ENCODE measurements around the gene CATSPERE. TPM values are rescaled to one million over a fixed set of nuclear protein-coding genes. Genes with fewer than 3 reads are reported as not detected.

The CATSPERE gene
- total and polyA plus RNA-seq, 11 donors, result 0.07 to 1.2 (median 0.25) TPM

GRCh38 chr1:244667797-244668196 is 206.7 kb downstream of the CATSPERE start:
- Histone ChIP-seq H3K4me3 (no peak overlapping the region), H3K27ac (no peak overlapping the region), H3K27me3 (no peaks in the 10 kb centered on the region), H3K36me3 (peaks cover 0 to 5% (median 0%) of the 10 kb centered on the region in 9 donors), H3K4me1 (peaks cover 0 to 50% (median 32%) of the 10 kb centered on the region in 12 donors), H3K9me3 (no peaks in the 10 kb centered on the region)
- TF ChIP-seq CTCF (IDR thresholded peaks at IDR 0.05), result no peak
- TF ChIP-seq POLR2A (IDR thresholded peaks at IDR 0.05), result no peak
- ATAC-seq (peak in 1 of 4 donors; percentile 39), DNase-seq (no peak)
- intact Hi-C loops (cut with DNase I), result no loop called here
- WGBS, 4 donors, result 82 to 87% (median 83%) methylated on average over 2 of the region's 2 CpGs

- TF ChIP-seq CTCF (IDR thresholded peaks at IDR 0.05) (no peak), POLR2A (IDR thresholded peaks at IDR 0.05) (no peak)
- H3K4me3 ChIP-seq, result peak overlapping the region in 5 of 12 donors; percentile 3 to 30 (median 9)
- peaks cover 0 to 5% (median 0%) of the 10 kb centered on the region in 9 donors for H3K36me3 ChIP-seq
- 16 to 23% (median 18%) methylated on average over 4 of the region's 4 CpGs for WGBS, 4 donors
- H3K4me1 ChIP-seq, result peaks cover 0 to 47% (median 17%) of the 10 kb centered on the region in 12 donors
- peak in 4 of 5 donors; percentile 64 to 74 (median 66) for DNase-seq
- H3K27ac ChIP-seq, result peak overlapping the region; percentile 16 to 86 (median 78)
- no peaks in the 10 kb centered on the region for H3K27me3 ChIP-seq
- H3K9me3 ChIP-seq, result no peaks in the 10 kb centered on the region
- intact Hi-C loops (cut with DNase I), result loop anchor here in 1 of 10 donors (2.0 kb wide), 1 partner anchor 20 kb away; the partner anchor contains the start of gene DESI2
- peak; percentile 94 to 97 (median 94) for ATAC-seq
Measured at GRCh38 chr1:244672946-244673682, 212.0 kb downstream of the CATSPERE start.

- Histone ChIP-seq H3K27ac (peak overlapping the region in 8 of 12 donors; percentile 27 to 84 (median 81)), H3K27me3 (no peaks in the 10 kb centered on the region), H3K4me1 (peaks cover 0 to 56% (median 20%) of the 10 kb centered on the region in 12 donors), H3K4me3 (no peak overlapping the region), H3K36me3 (peaks cover 0 to 5% (median 0%) of the 10 kb centered on the region in 9 donors), H3K9me3 (no peaks in the 10 kb centered on the region)
- 59 to 66% (median 62%) methylated on average over 4 of the region's 4 CpGs for WGBS, 4 donors
- ATAC-seq, result no peak
- no peak for DNase-seq
- no peak for TF ChIP-seq POLR2A (IDR thresholded peaks at IDR 0.05)
- TF ChIP-seq CTCF (IDR thresholded peaks at IDR 0.05), result no peak
- intact Hi-C loops (cut with DNase I), result no loop called here
Measured at GRCh38 chr1:244674446-244674845, 213.4 kb downstream of the CATSPERE start.

- H3K4me1 ChIP-seq, result peaks cover 0 to 58% (median 20%) of the 10 kb centered on the region in 12 donors
- H3K36me3 ChIP-seq, result peaks cover 0 to 3% (median 0%) of the 10 kb centered on the region in 9 donors
- DNase-seq (no peak), ATAC-seq (no peak)
- no peaks in the 10 kb centered on the region for H3K27me3 ChIP-seq
- H3K9me3 ChIP-seq, result no peaks in the 10 kb centered on the region
- H3K27ac ChIP-seq, result peak overlapping the region in 1 of 12 donors; percentile 46
- TF ChIP-seq POLR2A (IDR thresholded peaks at IDR 0.05) (no peak), CTCF (IDR thresholded peaks at IDR 0.05) (no peak)
- H3K4me3 ChIP-seq, result no peak overlapping the region
- WGBS, 4 donors, result 93 to 95% (median 94%) methylated on average over 2 of the region's 2 CpGs
- intact Hi-C loops (cut with DNase I), result no loop called here
Measured at GRCh38 chr1:244675167-244675566, 214.1 kb downstream of the CATSPERE start.

All from heart left ventricle (tissue), 16 donors.